Neural cell (in vitro differentiated cells): ENCODE results near the gene OAS3. TPM values are rescaled to one million over a fixed set of nuclear protein-coding genes. Genes with fewer than 3 reads are reported as not detected.

Experiments
- H2AFZ ChIP-seq: fragments of 200-600, 300-800 bp; sonication (generic), shearing (Covaris generic); 2 replicates; pipeline ENCODE4 v1.6.0; 2014; ENCODE audit warnings: low read depth, mild to moderate bottlenecking, antibody characterized with exemption, low read length, moderate library complexity
- H3F3A ChIP-seq: fragments of 200-600 bp; shearing (Covaris generic); 2 replicates; pipeline ENCODE4 v1.6.1; 2016; ENCODE audit warnings: mild to moderate bottlenecking, moderate library complexity, mixed read lengths, antibody characterized with exemption, low read length; ENCODE audit not compliant: insufficient read depth, poor library complexity, severe bottlenecking
- H3K27ac ChIP-seq: fragments of 200-600, 300-800 bp; sonication (generic), shearing (Covaris generic); 2 replicates; pipeline ENCODE4 v1.5.1; 2014; ENCODE audit warnings: mild to moderate bottlenecking, low read length, moderate library complexity
- H3K27me3 ChIP-seq: fragments of 300-800, 200-600 bp; sonication (generic), shearing (Covaris generic); 2 replicates; pipeline ENCODE4 v1.6.0; 2014; ENCODE audit warnings: mild to moderate bottlenecking, low read depth, low read length, moderate library complexity; ENCODE audit not compliant: insufficient read depth
- H3K36me3 ChIP-seq: fragments of 300-800, 200-600 bp; sonication (generic), shearing (Covaris generic); 2 replicates; pipeline ENCODE4 v1.5.1; 2014; ENCODE audit warnings: mild to moderate bottlenecking, antibody characterized with exemption, low read length, moderate library complexity; ENCODE audit not compliant: insufficient read depth
- H3K4me2 ChIP-seq: fragments of 300-800, 200-600 bp; sonication (generic), shearing (Covaris generic); 2 replicates; pipeline ENCODE4 v1.6.0; 2014; ENCODE audit warnings: mild to moderate bottlenecking, low read length
- H3K4me3 ChIP-seq: fragments of 300-800, 200-600 bp; sonication (generic), shearing (Covaris generic); 2 replicates; pipeline ENCODE4 v1.5.1; 2014; ENCODE audit warnings: mild to moderate bottlenecking, low read length, moderate library complexity
- H3K79me2 ChIP-seq: fragments of 200-600 bp; shearing (Covaris generic); replicated peaks from 2 replicates; pipeline ENCODE4 v1.6.0; 2014; ENCODE audit warnings: mild to moderate bottlenecking, low read length, moderate library complexity; ENCODE audit not compliant: insufficient read depth
- H3K9ac ChIP-seq: fragments of 300-800, 200-600 bp; sonication (generic), shearing (Covaris generic); 2 replicates; pipeline ENCODE4 v1.6.1; 2016; ENCODE audit warnings: mild to moderate bottlenecking, low read length, mixed read lengths
- H3K9me2 ChIP-seq: fragments of 200-600 bp; shearing (Covaris generic); 2 replicates; pipeline ENCODE4 v1.6.1; 2016; ENCODE audit warnings: mild to moderate bottlenecking, low read length, mixed read lengths; ENCODE audit not compliant: insufficient read depth
- H3K9me3 ChIP-seq: fragments of 200-600, 300-800 bp; sonication (generic), shearing (Covaris generic); 2 replicates; pipeline ENCODE4 v1.6.1; 2016; ENCODE audit warnings: mild to moderate bottlenecking, mixed run types, low read length, moderate library complexity, mixed read lengths
- H4K20me1 ChIP-seq: fragments of 200-600 bp; shearing (Covaris generic); 2 replicates; pipeline ENCODE4 v1.6.1; 2016; ENCODE audit warnings: mild to moderate bottlenecking, mixed run types; ENCODE audit not compliant: insufficient read depth
- CTCF ChIP-seq: fragments of 450-650 bp; IDR thresholded peaks from 2 replicates; pipeline ENCODE4 v1.5.1; 2014; ENCODE audit warnings: antibody characterized with exemption, mild to moderate bottlenecking, moderate library complexity; ENCODE audit not compliant: poor library complexity, severe bottlenecking
- EP300 ChIP-seq: fragments of 450-650 bp; conservative IDR thresholded peaks from 2 replicates; pipeline ENCODE4 v1.6.1; 2014; ENCODE audit warnings: antibody characterized with exemption, mild to moderate bottlenecking, moderate library complexity; ENCODE audit not compliant: poor library complexity, severe bottlenecking
- EZH2 ChIP-seq: fragments of 200-600, 300-800 bp; shearing (Covaris generic), sonication (generic); IDR thresholded peaks from 2 replicates; pipeline ENCODE4 v1.6.1; 2014; ENCODE audit warnings: antibody characterized with exemption, low read length, borderline replicate concordance, mild to moderate bottlenecking; ENCODE audit not compliant: insufficient read depth, poor library complexity, severe bottlenecking
- MXI1 ChIP-seq: fragments of 450-650 bp; conservative IDR thresholded peaks from 2 replicates; pipeline ENCODE4 v1.6.1; 2014; ENCODE audit warnings: antibody characterized with exemption, mild to moderate bottlenecking; ENCODE audit not compliant: poor library complexity, severe bottlenecking
- POLR2AphosphoS5 ChIP-seq: IDR thresholded peaks from 2 replicates; pipeline ENCODE4 v1.6.1; 2012
- RAD21 ChIP-seq: fragments of 450-650 bp; conservative IDR thresholded peaks from 2 replicates; pipeline ENCODE4 v1.6.1; 2014; ENCODE audit warnings: antibody characterized with exemption, mild to moderate bottlenecking, moderate library complexity
- SMC3 ChIP-seq: fragments of 450-650 bp; conservative IDR thresholded peaks from 2 replicates; pipeline ENCODE4 v1.6.1; 2014; ENCODE audit warnings: antibody characterized with exemption, mild to moderate bottlenecking, moderate library complexity; ENCODE audit not compliant: poor library complexity
- TAF1 ChIP-seq: IDR thresholded peaks from 2 replicates; pipeline ENCODE4 v1.6.1; 2012; ENCODE audit warnings: low read depth
- polyA plus RNA-seq: library from polyadenylated mRNA; depleted of rRNA; stranded (reverse); fragments of >200 nt; gene quantifications from 2 replicates; pipeline ENCODE4 v1.2.3, GENCODE V29; 2014
- TF ChIP-seq, protein P1 (sequence below): IDR thresholded peaks from 2 replicates; pipeline ENCODE4 v1.6.1; 2012; ENCODE audit warnings: borderline replicate concordance

Gene OAS3
- polyA plus RNA-seq, 1 donor from 2014 or later, result not detected

DNA sequence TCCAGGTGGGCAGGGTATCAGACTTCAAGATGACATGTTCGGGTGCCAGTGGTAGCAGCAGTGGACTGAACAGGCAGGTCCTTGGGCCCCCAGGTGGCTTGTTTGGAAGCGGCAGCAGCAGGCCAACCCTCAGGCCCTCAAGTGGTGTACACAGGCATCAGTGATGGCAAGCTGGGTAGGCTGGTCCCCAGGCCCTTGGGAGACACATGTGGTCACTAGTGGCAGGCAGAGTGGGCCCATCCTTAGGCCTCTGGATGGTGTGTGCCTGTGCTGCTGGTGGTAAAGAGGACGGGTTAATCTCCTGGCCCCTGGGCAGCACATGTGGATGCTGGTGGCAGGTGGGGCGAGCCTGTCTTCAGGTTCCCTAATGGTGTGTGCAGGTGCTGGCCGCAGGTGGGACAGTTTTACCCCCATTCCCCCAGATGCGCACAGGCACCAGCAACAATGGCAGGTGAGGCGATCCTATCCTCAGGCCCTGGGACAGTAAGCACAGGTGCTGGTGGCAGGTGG lies 48.1 kb downstream of the OAS3 start:
- no peak overlapping the region for H3K27ac ChIP-seq
- H3F3A ChIP-seq, result no peaks in the 10 kb centered on the region
- no peak overlapping the region for H2AFZ ChIP-seq
- no peaks in the 10 kb centered on the region for H3K27me3 ChIP-seq
- no peak for TF ChIP-seq RAD21
- no peak for TF ChIP-seq CTCF
- TF ChIP-seq EZH2, result no peak
- no peak for TF ChIP-seq TAF1
- TF ChIP-seq, protein P1, sequence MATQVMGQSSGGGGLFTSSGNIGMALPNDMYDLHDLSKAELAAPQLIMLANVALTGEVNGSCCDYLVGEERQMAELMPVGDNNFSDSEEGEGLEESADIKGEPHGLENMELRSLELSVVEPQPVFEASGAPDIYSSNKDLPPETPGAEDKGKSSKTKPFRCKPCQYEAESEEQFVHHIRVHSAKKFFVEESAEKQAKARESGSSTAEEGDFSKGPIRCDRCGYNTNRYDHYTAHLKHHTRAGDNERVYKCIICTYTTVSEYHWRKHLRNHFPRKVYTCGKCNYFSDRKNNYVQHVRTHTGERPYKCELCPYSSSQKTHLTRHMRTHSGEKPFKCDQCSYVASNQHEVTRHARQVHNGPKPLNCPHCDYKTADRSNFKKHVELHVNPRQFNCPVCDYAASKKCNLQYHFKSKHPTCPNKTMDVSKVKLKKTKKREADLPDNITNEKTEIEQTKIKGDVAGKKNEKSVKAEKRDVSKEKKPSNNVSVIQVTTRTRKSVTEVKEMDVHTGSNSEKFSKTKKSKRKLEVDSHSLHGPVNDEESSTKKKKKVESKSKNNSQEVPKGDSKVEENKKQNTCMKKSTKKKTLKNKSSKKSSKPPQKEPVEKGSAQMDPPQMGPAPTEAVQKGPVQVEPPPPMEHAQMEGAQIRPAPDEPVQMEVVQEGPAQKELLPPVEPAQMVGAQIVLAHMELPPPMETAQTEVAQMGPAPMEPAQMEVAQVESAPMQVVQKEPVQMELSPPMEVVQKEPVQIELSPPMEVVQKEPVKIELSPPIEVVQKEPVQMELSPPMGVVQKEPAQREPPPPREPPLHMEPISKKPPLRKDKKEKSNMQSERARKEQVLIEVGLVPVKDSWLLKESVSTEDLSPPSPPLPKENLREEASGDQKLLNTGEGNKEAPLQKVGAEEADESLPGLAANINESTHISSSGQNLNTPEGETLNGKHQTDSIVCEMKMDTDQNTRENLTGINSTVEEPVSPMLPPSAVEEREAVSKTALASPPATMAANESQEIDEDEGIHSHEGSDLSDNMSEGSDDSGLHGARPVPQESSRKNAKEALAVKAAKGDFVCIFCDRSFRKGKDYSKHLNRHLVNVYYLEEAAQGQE, result no peak
- no peak for TF ChIP-seq EP300
- TF ChIP-seq POLR2AphosphoS5, result no peak
- no peak for TF ChIP-seq MXI1
- TF ChIP-seq SMC3, result no peak
- H3K79me2 ChIP-seq, result no peaks in the 10 kb centered on the region
- no peak overlapping the region for H3K4me3 ChIP-seq
- H3K9me3 ChIP-seq, result no peaks in the 10 kb centered on the region
- no peaks in the 10 kb centered on the region for H3K36me3 ChIP-seq
- no peaks in the 10 kb centered on the region for H3K9me2 ChIP-seq
- no peak overlapping the region for H3K4me2 ChIP-seq
- no peaks in the 10 kb centered on the region for H4K20me1 ChIP-seq
- no peak overlapping the region for H3K9ac ChIP-seq

DNA sequence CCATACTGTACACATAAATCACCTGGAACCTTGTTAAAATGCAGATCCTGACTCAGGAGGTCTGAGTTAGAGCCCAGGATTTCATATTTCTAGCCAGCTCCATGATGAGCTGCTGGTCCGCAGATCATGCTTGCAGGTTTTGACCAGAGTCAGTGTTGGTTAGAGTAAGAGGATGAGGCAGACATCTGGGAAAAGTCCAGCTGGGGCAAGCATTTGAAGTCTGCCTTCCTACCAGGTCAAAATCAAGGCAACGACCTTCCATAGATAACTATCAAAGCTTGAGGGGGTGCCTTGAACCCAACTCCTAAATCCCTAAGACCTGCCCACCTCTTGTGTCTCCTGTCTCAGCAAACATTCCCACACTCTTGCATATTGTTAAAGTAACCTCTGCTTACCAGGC lies 49.3 kb downstream of the OAS3 start:
- H3K9me2 ChIP-seq, result no peaks in the 10 kb centered on the region
- H3K79me2 ChIP-seq, result no peaks in the 10 kb centered on the region
- H3K9ac ChIP-seq, result no peak overlapping the region
- H2AFZ ChIP-seq, result no peak overlapping the region
- no peak for TF ChIP-seq EZH2
- no peak for TF ChIP-seq TAF1
- TF ChIP-seq MXI1, result no peak
- TF ChIP-seq EP300, result no peak
- TF ChIP-seq, protein P1, result no peak
- no peak for TF ChIP-seq SMC3
- TF ChIP-seq CTCF, result no peak
- TF ChIP-seq RAD21, result no peak
- TF ChIP-seq POLR2AphosphoS5, result no peak
- no peak overlapping the region for H3K4me3 ChIP-seq
- no peaks in the 10 kb centered on the region for H3K27me3 ChIP-seq
- no peaks in the 10 kb centered on the region for H3K9me3 ChIP-seq
- H4K20me1 ChIP-seq, result no peaks in the 10 kb centered on the region
- no peaks in the 10 kb centered on the region for H3F3A ChIP-seq
- no peaks in the 10 kb centered on the region for H3K36me3 ChIP-seq
- H3K27ac ChIP-seq, result no peak overlapping the region
- no peak overlapping the region for H3K4me2 ChIP-seq
